ENCODE data around the gene SLC46A1. TPM values are rescaled to one million over a fixed set of nuclear protein-coding genes. Genes with fewer than 3 reads are reported as not detected.

The SLC46A1 gene
- total RNA-seq, 1 donor, result 7.9 TPM

DNA sequence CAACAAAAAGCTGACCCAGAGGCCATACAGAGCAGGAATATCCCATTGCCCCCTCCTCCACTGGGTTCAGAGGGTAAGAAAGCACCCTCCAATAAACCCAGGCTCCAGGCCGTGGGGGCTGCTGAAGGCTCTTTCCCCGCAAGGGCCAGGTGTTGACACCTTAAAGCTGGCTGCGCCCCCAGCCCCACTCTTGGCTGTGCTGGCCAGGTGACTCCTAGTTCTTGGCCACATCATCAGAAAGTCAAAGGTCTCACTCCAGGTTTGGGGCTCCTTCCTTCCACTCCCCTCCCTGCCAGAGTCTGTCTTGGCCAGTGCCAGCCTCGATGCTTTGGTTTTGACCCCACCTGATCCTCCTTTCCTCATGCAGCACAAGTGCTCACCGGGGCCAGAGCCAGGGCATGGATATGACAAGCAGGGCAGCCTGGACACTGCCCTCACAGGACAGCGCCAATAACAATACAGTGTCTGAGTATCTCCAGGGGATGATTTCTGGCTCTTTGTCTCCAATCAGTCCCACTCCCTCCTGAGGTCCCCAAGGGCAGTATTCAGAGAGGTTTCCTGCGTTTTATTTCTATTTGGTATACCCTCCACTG lies 8.2 kb downstream of the SLC46A1 start:
- no peak overlapping the region for H3K4me3 ChIP-seq (ENCODE audit: low read depth, low read length)
- DNase-seq (ENCODE audit: low read depth), result no peak
- TF ChIP-seq, protein P1, sequence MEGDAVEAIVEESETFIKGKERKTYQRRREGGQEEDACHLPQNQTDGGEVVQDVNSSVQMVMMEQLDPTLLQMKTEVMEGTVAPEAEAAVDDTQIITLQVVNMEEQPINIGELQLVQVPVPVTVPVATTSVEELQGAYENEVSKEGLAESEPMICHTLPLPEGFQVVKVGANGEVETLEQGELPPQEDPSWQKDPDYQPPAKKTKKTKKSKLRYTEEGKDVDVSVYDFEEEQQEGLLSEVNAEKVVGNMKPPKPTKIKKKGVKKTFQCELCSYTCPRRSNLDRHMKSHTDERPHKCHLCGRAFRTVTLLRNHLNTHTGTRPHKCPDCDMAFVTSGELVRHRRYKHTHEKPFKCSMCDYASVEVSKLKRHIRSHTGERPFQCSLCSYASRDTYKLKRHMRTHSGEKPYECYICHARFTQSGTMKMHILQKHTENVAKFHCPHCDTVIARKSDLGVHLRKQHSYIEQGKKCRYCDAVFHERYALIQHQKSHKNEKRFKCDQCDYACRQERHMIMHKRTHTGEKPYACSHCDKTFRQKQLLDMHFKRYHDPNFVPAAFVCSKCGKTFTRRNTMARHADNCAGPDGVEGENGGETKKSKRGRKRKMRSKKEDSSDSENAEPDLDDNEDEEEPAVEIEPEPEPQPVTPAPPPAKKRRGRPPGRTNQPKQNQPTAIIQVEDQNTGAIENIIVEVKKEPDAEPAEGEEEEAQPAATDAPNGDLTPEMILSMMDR (IDR thresholded peaks at IDR 0.05; ENCODE audit: insufficient read depth, low read length), result no peak

DNA sequence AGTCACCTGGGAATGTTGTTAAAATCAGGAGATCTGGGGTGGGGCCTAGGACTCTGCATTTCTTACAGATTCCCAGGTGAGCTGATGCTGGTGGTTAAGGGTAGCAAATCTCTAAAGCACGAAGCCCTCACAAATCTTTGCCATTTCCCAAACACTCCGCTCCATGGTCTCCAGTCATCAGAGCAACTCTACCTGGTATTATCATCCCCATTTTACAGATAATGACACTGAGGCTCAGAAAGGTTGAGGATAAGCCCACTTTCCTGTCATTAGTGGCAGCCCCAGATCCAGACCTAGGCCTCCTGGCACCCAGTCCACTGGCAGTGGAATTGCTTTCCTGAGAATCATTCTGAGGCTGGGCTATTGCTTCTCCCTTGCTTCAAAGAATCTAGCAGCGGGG lies 8.7 kb downstream of the SLC46A1 start:
- TF ChIP-seq, protein P1 (IDR thresholded peaks at IDR 0.05; ENCODE audit: insufficient read depth, low read length), result no peak
- no peak overlapping the region for H3K4me3 ChIP-seq (ENCODE audit: low read depth, low read length)
- no peak for DNase-seq (ENCODE audit: low read depth)

DNA sequence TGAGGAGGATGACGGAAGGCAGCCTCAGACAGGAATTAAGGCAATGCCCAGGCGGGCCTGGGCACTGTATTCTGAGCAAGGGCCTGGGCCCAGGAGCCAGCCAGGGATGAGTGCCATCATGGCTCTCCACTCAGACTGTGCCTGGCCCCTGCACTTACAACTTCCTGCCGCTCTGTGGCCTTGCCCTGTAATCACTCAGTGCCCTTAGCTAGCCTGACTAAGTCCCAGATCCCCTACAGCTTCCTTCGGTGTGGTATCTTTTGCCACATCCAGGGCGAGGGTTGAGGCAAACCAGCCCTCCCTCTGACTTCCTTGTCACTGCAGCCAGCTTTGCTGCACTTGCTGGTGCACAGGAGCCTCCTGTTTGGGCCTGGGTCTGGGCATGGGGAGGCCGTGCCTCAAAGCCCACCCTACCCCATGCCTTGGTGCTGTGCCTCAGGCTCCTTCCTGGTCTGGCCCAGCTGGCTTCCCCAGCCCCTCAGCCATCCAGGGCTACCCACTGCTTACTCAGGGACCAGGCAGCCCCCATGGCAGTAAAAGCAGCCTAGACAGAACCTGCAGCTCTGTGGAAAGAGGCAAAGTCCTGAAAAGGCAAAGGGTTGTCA lies 9.3 kb downstream of the SLC46A1 start:
- TF ChIP-seq, protein P1 (IDR thresholded peaks at IDR 0.05; ENCODE audit: insufficient read depth, low read length), result no peak
- DNase-seq (ENCODE audit: low read depth), result no peak
- H3K4me3 ChIP-seq (ENCODE audit: low read depth, low read length), result no peak overlapping the region

DNA sequence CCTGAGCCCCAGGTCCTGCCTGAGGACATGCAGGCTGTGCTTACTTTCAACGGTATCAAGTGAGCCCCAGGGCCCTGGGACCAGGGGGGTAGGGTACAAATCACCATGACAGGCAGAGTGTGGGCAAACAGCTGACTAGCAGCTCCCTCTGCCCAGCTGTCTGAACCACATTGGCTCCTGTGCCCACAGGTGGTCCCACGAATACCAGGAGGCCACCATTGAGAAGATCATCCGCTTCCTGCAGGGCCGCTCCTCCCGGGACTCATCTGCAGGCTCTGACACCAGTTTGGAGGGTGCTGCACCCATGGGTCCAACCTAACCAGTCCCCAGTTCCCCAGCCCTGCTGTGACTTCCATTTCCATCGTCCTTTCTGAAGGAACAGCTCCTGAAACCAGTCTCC lies 10.0 kb downstream of the SLC46A1 start:
- no peak overlapping the region for H3K4me3 ChIP-seq (ENCODE audit: low read depth, low read length)
- TF ChIP-seq, protein P1 (IDR thresholded peaks at IDR 0.05; ENCODE audit: insufficient read depth, low read length), result no peak
- DNase-seq (ENCODE audit: low read depth), result no peak

DNA sequence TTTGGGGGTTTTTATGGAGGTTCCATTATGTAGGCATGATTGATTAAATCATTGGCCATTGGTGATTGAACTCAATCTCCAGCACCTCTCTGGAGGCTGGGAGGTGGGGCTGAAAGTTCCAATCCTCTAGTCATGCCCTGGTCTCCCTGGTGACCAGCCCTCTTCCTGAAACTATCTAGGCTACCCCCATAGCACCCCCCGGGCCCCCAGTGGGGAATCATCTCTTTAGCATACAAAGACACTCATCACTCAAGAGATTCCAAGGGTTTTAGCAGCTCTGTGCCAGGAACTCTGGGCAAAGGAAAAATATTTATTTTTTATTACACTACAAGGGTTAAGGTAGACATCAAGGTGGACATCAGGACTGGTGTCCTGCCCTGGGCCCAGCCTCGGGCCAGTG lies 10.6 kb downstream of the SLC46A1 start:
- no peak for DNase-seq (ENCODE audit: low read depth)
- H3K4me3 ChIP-seq (ENCODE audit: low read depth, low read length), result no peak overlapping the region
- TF ChIP-seq, protein P1 (IDR thresholded peaks at IDR 0.05; ENCODE audit: insufficient read depth, low read length), result no peak

DNA sequence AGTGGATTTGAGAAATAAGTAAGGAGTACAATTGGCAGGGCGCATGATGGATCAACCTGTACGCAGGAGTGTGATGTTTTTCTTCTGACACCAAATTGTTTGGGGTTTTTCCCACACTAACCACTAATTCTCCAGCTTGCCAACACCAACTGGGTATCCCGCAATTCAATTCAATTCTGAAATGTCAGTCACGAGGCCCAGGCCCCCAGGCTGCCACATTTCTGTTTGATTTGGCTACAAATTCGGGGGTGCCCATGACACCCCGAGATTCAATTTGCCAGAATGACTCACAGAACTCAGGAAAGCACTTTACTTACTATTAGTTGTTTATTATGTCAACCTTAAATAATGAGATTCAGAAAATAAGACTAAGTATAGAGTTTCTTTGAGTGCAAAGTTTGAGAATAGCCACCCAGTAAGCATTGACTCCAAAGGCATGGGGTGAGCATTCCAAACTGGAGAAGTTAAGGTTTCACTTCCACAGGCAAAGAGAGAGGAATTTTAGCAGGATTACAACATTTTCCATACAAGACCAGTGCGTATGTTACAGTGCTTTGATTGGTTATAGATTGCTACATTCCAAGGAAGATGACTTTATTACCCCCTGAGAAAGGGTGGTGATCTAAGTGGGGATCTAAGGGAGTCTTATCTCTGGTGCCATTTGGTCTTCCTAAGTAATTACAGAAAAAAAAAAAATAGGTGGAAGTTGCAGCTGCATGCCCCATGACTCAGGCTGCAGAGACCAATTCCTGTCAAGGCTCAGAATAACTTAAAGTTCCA lies 11.5 kb downstream of the SLC46A1 start:
- peak; percentile 59 for DNase-seq (ENCODE audit: low read depth)
- TF ChIP-seq, protein P1 (IDR thresholded peaks at IDR 0.05; ENCODE audit: insufficient read depth, low read length), result no peak

More for the DNA sequence above, 11.5 kb downstream of the SLC46A1 start:
- H3K4me3 ChIP-seq (ENCODE audit: low read depth, low read length), result no peak overlapping the region
